IMR-90 (cell line): Measurements from ENCODE around the gene BCAS3. TPM values are rescaled to one million over a fixed set of nuclear protein-coding genes. Genes with fewer than 3 reads are reported as not detected.
A peak's percentile ranks its signal among the peaks of the same experiment; 100 is the strongest.

Experiments
- ATAC-seq: fragments of 200-7000 bp; cut with Tn5 transposase; 2 replicates; pipeline ENCODE4 v1.9.1; 2020; ENCODE audit warnings: low read depth, mild to moderate bottlenecking, moderate library complexity
- BruUV-seq: library from RNA; stranded (reverse); fragments of 400-500 nt; replicated peaks from 2 replicates; lab custom pipeline; 2021; lab: Mats Ljungman, UMichigan
- CTCF ChIA-PET: fragments of 300-600 bp; formaldehyde crosslinking; extraction: SDS; loops from one replicate; lab custom pipeline; 2021; ENCODE audit warnings: antibody characterized with exemption; lab: Yijun Ruan, JAX
- POLR2A ChIA-PET: fragments of 300-600 bp; sonication (Branson Sonifier 250); formaldehyde crosslinking; loops from one replicate; lab custom pipeline; 2022; ENCODE audit warnings: antibody characterized with exemption; ENCODE audit not compliant: unreplicated experiment; lab: Charles Lee
- DNase-seq: peaks from one replicate; pipeline ENCODE4 v3.0.0; 2013
- H2AFZ ChIP-seq: replicated peaks from 2 replicates; pipeline ENCODE3; 2013; ENCODE audit warnings: low read length, mild to moderate bottlenecking; ENCODE audit not compliant: poor library complexity
- H2AK5ac ChIP-seq: 2 replicates; pipeline ENCODE4 v1.6.1; 2013; ENCODE audit warnings: low read depth, low read length, inconsistent platforms
- H2AK9ac ChIP-seq: replicated peaks from 2 replicates; pipeline ENCODE3; 2013; ENCODE audit warnings: mild to moderate bottlenecking, low read depth, low read length, moderate library complexity; ENCODE audit not compliant: poor library complexity
- H2BK120ac ChIP-seq: 2 replicates; pipeline ENCODE4 v1.6.1; 2013; ENCODE audit warnings: low read depth, low read length, inconsistent platforms
- H2BK15ac ChIP-seq: 3 replicates; pipeline ENCODE4 v1.6.1; 2013; ENCODE audit warnings: low read depth, low read length, inconsistent platforms
- H2BK20ac ChIP-seq: 2 replicates; pipeline ENCODE4 v1.6.1; 2013; ENCODE audit warnings: low read depth, mild to moderate bottlenecking, inconsistent platforms, low read length, moderate library complexity
- H2BK5ac ChIP-seq: 2 replicates; pipeline ENCODE4 v1.6.1; 2013; ENCODE audit warnings: mild to moderate bottlenecking, low read depth, low read length, inconsistent platforms; ENCODE audit not compliant: poor library complexity, severe bottlenecking
- H3K14ac ChIP-seq: replicated peaks from 2 replicates; pipeline ENCODE4 v1.6.1; 2013; ENCODE audit warnings: low read depth, low read length, inconsistent platforms
- H3K18ac ChIP-seq: 2 replicates; pipeline ENCODE4 v1.6.1; 2013; ENCODE audit warnings: low read depth, low read length, control low read depth
- H3K23ac ChIP-seq: 2 replicates; pipeline ENCODE4 v1.6.1; 2013; ENCODE audit warnings: low read depth, low read length, inconsistent platforms
- H3K27ac ChIP-seq: 2 replicates; pipeline ENCODE4 v1.5.1; 2013; ENCODE audit warnings: mild to moderate bottlenecking, control low read depth, low read length; ENCODE audit not compliant: insufficient read depth
- H3K27me3 ChIP-seq: 2 replicates; pipeline ENCODE4 v1.6.1; 2013; ENCODE audit warnings: low read length; ENCODE audit not compliant: control insufficient read depth, insufficient read depth
- H3K36me3 ChIP-seq: 2 replicates; pipeline ENCODE4 v1.6.1; 2013; ENCODE audit warnings: low read length, mixed read lengths; ENCODE audit not compliant: control insufficient read depth, insufficient read depth
- H3K4ac ChIP-seq: 2 replicates; pipeline ENCODE4 v1.6.1; 2013; ENCODE audit warnings: low read depth, low read length, inconsistent platforms
- H3K4me1 ChIP-seq: 2 replicates; pipeline ENCODE4 v1.6.1; 2013; ENCODE audit warnings: low read length, mixed read lengths; ENCODE audit not compliant: control insufficient read depth, insufficient read depth
- H3K4me2 ChIP-seq: 2 replicates; pipeline ENCODE4 v1.6.1; 2013; ENCODE audit warnings: low read depth, mild to moderate bottlenecking, control low read depth, low read length, moderate library complexity
- H3K4me3 ChIP-seq: 2 replicates; pipeline ENCODE4 v1.5.1; 2013; ENCODE audit warnings: low read depth, mild to moderate bottlenecking, control low read depth, low read length, moderate library complexity; ENCODE audit not compliant: insufficient read depth
- H3K56ac ChIP-seq: 2 replicates; pipeline ENCODE4 v1.6.1; 2013; ENCODE audit warnings: low read length, inconsistent platforms; ENCODE audit not compliant: insufficient read depth; ENCODE audit errors: extremely low read depth
- H3K79me1 ChIP-seq, 2 experiments: 2 replicates each; pipeline ENCODE4 v1.6.1; 2013; ENCODE audit warnings: low read length in 2 of 2, inconsistent platforms in 1 of 2, low read depth in 1 of 2
- H3K9ac ChIP-seq: 2 replicates; pipeline ENCODE4 v1.6.1; 2013; ENCODE audit warnings: low read depth, low read length, control low read depth
- H3K9me1 ChIP-seq: 2 replicates; pipeline ENCODE4 v1.6.1; 2013; ENCODE audit warnings: low read length, inconsistent platforms; ENCODE audit not compliant: insufficient read depth
- H3K9me3 ChIP-seq: 2 replicates; pipeline ENCODE4 v1.6.1; 2013; ENCODE audit warnings: low read length; ENCODE audit not compliant: control insufficient read depth, insufficient read depth
- H4K20me1 ChIP-seq: 2 replicates; pipeline ENCODE4 v1.6.1; 2013; ENCODE audit warnings: low read length, inconsistent platforms; ENCODE audit not compliant: insufficient read depth
- H4K5ac ChIP-seq: 2 replicates; pipeline ENCODE4 v1.6.1; 2013; ENCODE audit warnings: mild to moderate bottlenecking, low read depth, low read length, control low read depth
- H4K8ac ChIP-seq, 2 experiments: 2 replicates each; pipeline ENCODE4 v1.6.1; 2013; ENCODE audit warnings: low read depth in 2 of 2, low read length in 2 of 2, control low read depth in 1 of 2, inconsistent platforms in 1 of 2
- H4K91ac ChIP-seq: 2 replicates; pipeline ENCODE4 v1.6.1; 2013; ENCODE audit warnings: low read depth, low read length, inconsistent platforms; ENCODE audit not compliant: insufficient read depth
- CEBPB ChIP-seq: IDR thresholded peaks from 2 replicates; pipeline ENCODE4 v1.6.1; 2012; ENCODE audit warnings: low read depth, low read length, improper control_type of control experiment
- POLR2A ChIP-seq: IDR thresholded peaks from 2 replicates; pipeline ENCODE4 v1.6.1; 2012; ENCODE audit warnings: mild to moderate bottlenecking, low read depth, low read length
- RAD21 ChIP-seq: IDR thresholded peaks from 2 replicates; pipeline ENCODE4 v1.6.1; 2012; ENCODE audit warnings: low read length, improper control_type of control experiment
- WGBS, 2 experiments: methylation state at CpG; one replicate each; pipeline versions ENCODE4 v1.1.5 to v1.1.7; 2013; ENCODE audit warnings: missing lambda C conversion rate in 2 of 2; ENCODE audit not compliant: insufficient read length in 1 of 2; ENCODE audit errors: extremely low coverage in 2 of 2; 5-methylcytosine and 5-hydroxymethylcytosine counted together
- dilution Hi-C: fragments of 300-500 bp; cut with HindIII; formaldehyde crosslinking; loops from one replicate; pipeline ENCODE4 v1.14.3; 2018; ENCODE audit warnings: low sequenced_read_pairs; ENCODE audit not compliant: unreplicated experiment
- in situ Hi-C: fragments of 300-500 bp; cut with MboI; formaldehyde crosslinking; loops from 3 replicates; pipeline ENCODE4 v1.14.3; 2019; ENCODE audit warnings: low sequenced_read_pairs, inconsistent platforms, mixed read lengths
- intact Hi-C: fragments of 100-400 bp; cut with micrococcal nuclease; formaldehyde crosslinking; loops from 2 replicates; pipeline ENCODE4 v1.10.0; 2022
- polyA plus RNA-seq, 3 experiments: library from polyadenylated mRNA; depleted of rRNA; stranded (reverse); fragments of >200 nt; gene quantifications; 2 replicates each; pipeline ENCODE4 v1.2.3, GENCODE V29; 2012; ENCODE audit warnings: low replicate concordance in 1 of 3
- total RNA-seq: library from RNA; depleted of rRNA; stranded (reverse); fragments of >200 nt; gene quantifications from 2 replicates; pipeline ENCODE4 v1.2.3, GENCODE V29; 2012

Gene BCAS3
- total and polyA plus RNA-seq, 2 of the 4 experiments (the other 2 are of a cell fraction): 6.3 to 27.1 TPM

DNA sequence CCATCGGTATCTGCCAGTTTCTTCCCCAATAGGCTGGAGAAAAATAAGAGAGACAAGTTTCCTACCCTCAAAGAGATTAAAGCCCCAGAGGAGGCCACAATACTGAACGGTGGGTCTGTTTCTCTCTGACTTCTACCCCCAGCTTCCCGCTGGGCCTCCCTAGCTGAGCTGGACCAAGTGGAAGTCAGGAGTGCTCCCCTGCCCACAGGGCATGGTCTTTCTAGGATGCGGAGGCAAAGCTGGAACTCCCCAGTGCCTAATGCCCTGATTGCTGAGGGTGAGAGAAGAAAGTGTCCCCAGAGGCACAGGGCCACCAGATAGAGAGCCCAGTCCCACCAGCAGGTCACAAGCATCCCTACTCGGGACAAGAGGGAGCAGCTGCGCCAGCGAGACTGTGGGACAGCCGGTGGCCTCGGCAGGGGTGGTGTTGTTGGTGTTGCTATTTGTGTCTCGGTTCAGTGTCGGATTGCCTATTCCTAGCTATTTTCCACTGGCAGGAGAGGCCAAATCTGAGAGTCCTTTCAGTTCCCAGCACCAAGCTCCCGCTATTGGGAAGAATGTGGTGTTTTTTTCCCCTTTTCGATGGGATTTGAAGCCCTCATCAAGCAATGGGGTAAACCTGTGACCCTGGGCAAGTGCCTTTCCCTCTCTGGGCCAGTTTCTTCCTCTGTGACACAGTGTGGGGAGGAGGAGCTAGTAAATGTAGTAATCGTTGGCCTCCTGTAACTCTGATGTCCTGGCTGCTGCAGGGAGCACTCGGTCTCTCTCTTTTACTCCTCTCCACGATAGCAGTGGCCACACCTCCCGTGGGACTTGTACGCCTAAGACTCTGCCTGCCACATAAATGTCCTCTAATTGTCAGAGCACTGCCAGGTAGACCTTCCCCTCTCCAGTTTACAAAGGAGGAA lies 699.5 kb downstream of the BCAS3 start:
- WGBS, 2 experiments: no CpG with 5 or more reads among the region's 18 CpGs
- TF ChIP-seq CEBPB: no peak
- TF ChIP-seq RAD21: no peak
- TF ChIP-seq POLR2A: no peak
- Histone ChIP-seq H2AK9ac (no peak overlapping the region), H2AFZ (no peak overlapping the region), H3K14ac (no peak overlapping the region), H2BK120ac (no peak overlapping the region), H3K18ac (no peak overlapping the region), H3K9me1 (peaks cover 15% of the 10 kb centered on the region), H3K9me3 (no peaks in the 10 kb centered on the region), H3K4ac (no peak overlapping the region; the same call in 1 of the 2 replicates), H3K27me3 (no peaks in the 10 kb centered on the region), H2BK5ac (no peak overlapping the region), H3K27ac (no peak overlapping the region), H3K36me3 (no peaks in the 10 kb centered on the region), H3K56ac (no peak overlapping the region), H3K4me2 (no peak overlapping the region), H4K91ac (no peak overlapping the region), H2BK15ac (no peak overlapping the region), H3K4me3 (no peak overlapping the region), H3K9ac (no peak overlapping the region), H2BK20ac (no peak overlapping the region), H4K20me1 (no peaks in the 10 kb centered on the region), H3K4me1 (peaks cover 4% of the 10 kb centered on the region; the same call in 1 of the 2 replicates), H3K79me1 (peaks cover 0 to 9% of the 10 kb centered on the region in 2 experiments; a peak in 1 of 4 replicates), H4K8ac (no peak overlapping the region), H2AK5ac (peak overlapping the region; percentile 45), H3K23ac (no peak overlapping the region), H4K5ac (no peak overlapping the region)
- ATAC-seq (no peak), DNase-seq (no peak)
- intact Hi-C loops: no loop called here
- ChIA-PET POLR2A (interaction anchor here (0.5 kb wide), 1 partner anchor 319 kb away, joined by 13 read pairs; no protein-coding TSS in a partner anchor), CTCF (no interaction called here)
- dilution Hi-C loops: no loop called here
- in situ Hi-C loops: no loop called here
- BruUV-seq: no TSS peak
